PC-3 (cell line): Measurements from ENCODE around the gene GAS7. TPM values are rescaled to one million over a fixed set of nuclear protein-coding genes. Genes with fewer than 3 reads are reported as not detected.

Experiments
- ATAC-seq: fragments of 200-7000 bp; cut with Tn5 transposase; 2 replicates; pipeline ENCODE4 v1.9.1; 2020; ENCODE audit warnings: mild to moderate bottlenecking, moderate library complexity
- BruUV-seq: library from RNA; stranded (reverse); fragments of 400-500 nt; replicated peaks from 2 replicates; lab custom pipeline; 2021; lab: Mats Ljungman, UMichigan
- CTCF ChIA-PET: fragments of 300-600 bp; sonication (Branson Sonifier 250); formaldehyde crosslinking; loops from one replicate; lab custom pipeline; 2022; ENCODE audit warnings: antibody characterized with exemption; lab: Charles Lee
- POLR2A ChIA-PET: fragments of 300-600 bp; sonication (Branson Sonifier 250); formaldehyde crosslinking; loops from one replicate; lab custom pipeline; 2022; ENCODE audit warnings: antibody characterized with exemption; ENCODE audit not compliant: unreplicated experiment; lab: Charles Lee
- DNase-seq: peaks from one replicate; pipeline ENCODE4 v3.0.0-alpha.2; 2015
- H2AFZ ChIP-seq: fragments of 300-600 bp; sonication (generic); 2 replicates; pipeline ENCODE4 v1.6.0; 2016; ENCODE audit warnings: antibody characterized with exemption, low read length
- H3F3A ChIP-seq: fragments of 300-600 bp; sonication (generic); one replicate; pipeline ENCODE4 v1.6.0; 2017; ENCODE audit warnings: antibody characterized with exemption, low read length, control low read depth, mild to moderate bottlenecking; ENCODE audit not compliant: unreplicated experiment
- H3K27ac ChIP-seq: fragments of 300-600 bp; sonication (generic); 2 replicates; pipeline ENCODE4 v1.5.1; 2016; ENCODE audit warnings: mild to moderate bottlenecking, low read length
- H3K27me3 ChIP-seq: fragments of 300-600 bp; sonication (generic); 2 replicates; pipeline ENCODE4 v1.6.1; 2016; ENCODE audit warnings: low read length, mixed read lengths
- H3K36me3 ChIP-seq: fragments of 300-600 bp; sonication (generic); 2 replicates; pipeline ENCODE4 v1.6.1; 2016; ENCODE audit warnings: low read depth, mixed run types, low read length, mixed read lengths
- H3K4me1 ChIP-seq: fragments of 300-600 bp; sonication (generic); 2 replicates; pipeline ENCODE4 v1.5.1; 2016; ENCODE audit warnings: low read length; ENCODE audit not compliant: insufficient read depth
- H3K4me2 ChIP-seq: fragments of 300-600 bp; sonication (generic); 2 replicates; pipeline ENCODE4 v1.6.0; 2016; ENCODE audit warnings: low read length
- H3K4me3 ChIP-seq: fragments of 300-600 bp; sonication (generic); 2 replicates; pipeline ENCODE4 v1.5.1; 2016; ENCODE audit warnings: mild to moderate bottlenecking, low read length, mixed read lengths
- H3K79me2 ChIP-seq: fragments of 300-600 bp; sonication (generic); 2 replicates; pipeline ENCODE4 v1.6.1; 2017; ENCODE audit warnings: low read length, mixed read lengths
- H3K9ac ChIP-seq: fragments of 300-600 bp; sonication (generic); 2 replicates; pipeline ENCODE4 v1.6.0; 2016; ENCODE audit warnings: mild to moderate bottlenecking, low read length
- H3K9me2 ChIP-seq: fragments of 300-600 bp; sonication (generic); replicated peaks from 2 replicates; pipeline ENCODE4 v1.6.1; 2016; ENCODE audit warnings: mixed run types, low read length, mixed read lengths
- H3K9me3 ChIP-seq: fragments of 300-600 bp; sonication (generic); 2 replicates; pipeline ENCODE4 v1.6.1; 2016; ENCODE audit warnings: low read length, mixed read lengths
- H4K20me1 ChIP-seq: fragments of 300-600 bp; sonication (generic); 2 replicates; pipeline ENCODE4 v1.6.1; 2016; ENCODE audit warnings: low read length, mixed read lengths
- EZH2 ChIP-seq: fragments of 300-600 bp; sonication (generic); IDR thresholded peaks from one replicate; pipeline ENCODE4 v1.6.1; 2017; ENCODE audit warnings: antibody characterized with exemption, mild to moderate bottlenecking, low read length; ENCODE audit not compliant: unreplicated experiment
- EZH2phosphoT487 ChIP-seq: fragments of 300-600 bp; sonication (generic); IDR thresholded peaks from 2 replicates; pipeline ENCODE4 v1.6.1; 2018; ENCODE audit warnings: mild to moderate bottlenecking, antibody characterized with exemption, low read length, borderline replicate concordance
- intact Hi-C: fragments of 100-400 bp; cut with micrococcal nuclease; formaldehyde crosslinking; loops from 2 replicates; pipeline ENCODE4 v1.9.0; 2023
- total RNA-seq: library from RNA; depleted of rRNA; stranded (reverse); fragments of >200 nt; gene quantifications from 2 replicates; pipeline ENCODE4 v1.2.3, GENCODE V29; 2014
- TF ChIP-seq, protein P1 (sequence below): fragments of 300-600 bp; sonication (generic); conservative IDR thresholded peaks from 2 replicates; pipeline ENCODE4 v1.5.1; 2017; ENCODE audit warnings: antibody characterized with exemption, low read depth, mild to moderate bottlenecking, low read length

GAS7 gene
- total RNA-seq, 1 experiment from 2014 or later, result not detected

DNA sequence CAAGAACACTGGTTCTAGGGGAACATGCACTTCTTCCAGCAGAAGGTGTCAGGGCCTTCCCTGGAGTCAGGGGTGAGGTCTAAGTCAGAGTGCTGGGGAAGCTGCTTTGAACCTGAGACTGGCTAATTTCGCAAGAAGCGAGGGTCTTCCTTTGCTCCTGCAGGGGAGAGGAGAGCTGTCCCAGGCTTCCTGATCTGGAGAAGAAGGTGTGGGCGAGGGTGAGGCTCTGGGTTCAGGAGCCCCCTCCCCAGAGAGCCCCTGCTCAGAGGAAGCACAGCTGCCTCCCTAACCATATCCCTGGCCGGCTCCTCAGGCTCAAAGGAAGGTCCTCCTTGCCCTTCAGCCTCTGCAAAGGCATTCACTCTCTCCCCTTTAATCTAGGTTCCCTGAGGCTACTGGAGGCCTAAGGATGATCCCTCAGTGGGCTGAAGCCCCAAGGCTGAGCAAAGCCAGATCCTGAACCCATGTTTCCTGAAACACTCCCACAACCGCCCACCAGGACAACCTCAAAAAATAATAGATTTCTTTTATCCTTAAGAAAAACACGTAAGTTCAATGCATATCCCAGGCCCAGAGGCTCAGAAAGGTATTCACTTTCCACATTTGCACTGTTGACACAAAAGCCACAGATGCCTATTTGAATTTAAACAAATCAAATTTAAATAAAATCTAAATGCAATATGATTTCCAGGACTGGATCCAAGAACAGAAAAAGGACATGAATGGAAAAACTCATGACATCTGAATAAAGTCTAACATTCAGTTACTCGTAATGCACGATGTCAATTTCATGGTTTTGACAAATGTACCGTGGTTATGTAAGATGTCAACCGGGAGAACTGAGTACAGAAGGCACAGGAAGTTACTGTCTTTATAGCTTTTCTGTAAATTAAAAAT, 221.9 kb downstream of the GAS7 start:
- H3K27ac ChIP-seq, result no peak overlapping the region
- BruUV-seq, result no TSS peak
- TF ChIP-seq EZH2 (no peak), EZH2phosphoT487 (no peak)
- TF ChIP-seq, protein P1, sequence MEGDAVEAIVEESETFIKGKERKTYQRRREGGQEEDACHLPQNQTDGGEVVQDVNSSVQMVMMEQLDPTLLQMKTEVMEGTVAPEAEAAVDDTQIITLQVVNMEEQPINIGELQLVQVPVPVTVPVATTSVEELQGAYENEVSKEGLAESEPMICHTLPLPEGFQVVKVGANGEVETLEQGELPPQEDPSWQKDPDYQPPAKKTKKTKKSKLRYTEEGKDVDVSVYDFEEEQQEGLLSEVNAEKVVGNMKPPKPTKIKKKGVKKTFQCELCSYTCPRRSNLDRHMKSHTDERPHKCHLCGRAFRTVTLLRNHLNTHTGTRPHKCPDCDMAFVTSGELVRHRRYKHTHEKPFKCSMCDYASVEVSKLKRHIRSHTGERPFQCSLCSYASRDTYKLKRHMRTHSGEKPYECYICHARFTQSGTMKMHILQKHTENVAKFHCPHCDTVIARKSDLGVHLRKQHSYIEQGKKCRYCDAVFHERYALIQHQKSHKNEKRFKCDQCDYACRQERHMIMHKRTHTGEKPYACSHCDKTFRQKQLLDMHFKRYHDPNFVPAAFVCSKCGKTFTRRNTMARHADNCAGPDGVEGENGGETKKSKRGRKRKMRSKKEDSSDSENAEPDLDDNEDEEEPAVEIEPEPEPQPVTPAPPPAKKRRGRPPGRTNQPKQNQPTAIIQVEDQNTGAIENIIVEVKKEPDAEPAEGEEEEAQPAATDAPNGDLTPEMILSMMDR, result no peak
- DNase-seq (no peak), ATAC-seq (no peak)
- H3K4me1 ChIP-seq, result no peaks in the 10 kb centered on the region
- no peak overlapping the region for H3K9ac ChIP-seq
- H2AFZ ChIP-seq, result no peak overlapping the region
- no peaks in the 10 kb centered on the region for H4K20me1 ChIP-seq
- CTCF ChIA-PET, result no interaction called here
- intact Hi-C loops, result no loop called here
- no peaks in the 10 kb centered on the region for H3K9me2 ChIP-seq
- no peaks in the 10 kb centered on the region for H3K9me3 ChIP-seq
- no peaks in the 10 kb centered on the region for H3K36me3 ChIP-seq
- POLR2A ChIA-PET, result no interaction called here
- H3K4me3 ChIP-seq, result no peak overlapping the region
- no peak overlapping the region for H3K4me2 ChIP-seq
- peaks cover 43% of the 10 kb centered on the region for H3K27me3 ChIP-seq
- no peaks in the 10 kb centered on the region for H3F3A ChIP-seq
- no peaks in the 10 kb centered on the region for H3K79me2 ChIP-seq

DNA sequence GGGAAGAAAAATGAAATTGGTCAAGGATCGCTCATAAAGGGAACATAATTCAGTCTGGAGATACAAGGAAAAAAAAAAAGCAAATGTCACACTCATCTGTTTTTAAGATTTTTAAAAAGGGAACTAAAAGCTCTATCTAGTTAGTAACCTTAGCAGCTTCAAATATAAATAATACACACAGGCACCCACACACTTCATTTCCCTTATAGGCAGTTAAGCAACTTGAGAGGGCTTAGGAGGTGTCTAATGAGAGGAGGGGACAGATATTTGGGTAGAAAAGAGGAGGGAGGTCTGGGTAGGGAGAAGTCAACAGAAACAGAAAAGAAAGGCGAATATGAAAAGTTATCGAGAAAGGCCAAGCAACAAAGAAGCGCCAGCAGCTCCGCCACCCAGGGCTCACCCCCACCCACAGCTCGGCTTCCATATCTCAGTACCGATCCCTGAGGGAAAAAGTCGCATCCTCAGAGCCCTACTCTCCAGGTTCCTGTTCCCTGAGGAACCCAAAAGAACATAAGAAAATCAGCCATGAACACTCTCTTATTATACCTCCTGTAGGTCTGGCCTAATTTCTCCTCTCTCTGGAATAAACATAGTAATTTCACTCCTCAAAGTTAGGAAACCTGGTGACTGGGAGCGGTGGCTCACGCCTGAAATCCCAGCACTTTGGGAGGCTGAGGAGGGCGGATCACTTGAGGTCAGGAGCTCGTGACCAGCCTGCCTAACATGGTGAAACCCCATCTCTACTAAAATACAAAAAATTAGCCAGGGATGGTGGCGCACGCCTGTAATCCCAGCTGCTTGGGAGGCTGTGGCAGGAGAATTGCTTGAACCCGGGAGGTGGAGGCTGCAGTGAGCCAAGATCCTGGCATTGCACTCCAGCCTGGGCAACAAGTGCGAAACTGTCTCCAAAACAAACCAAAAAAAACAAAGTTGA, 223.7 kb downstream of the GAS7 start:
- ATAC-seq, result no peak
- H3K27ac ChIP-seq, result no peak overlapping the region
- no peaks in the 10 kb centered on the region for H3K9me3 ChIP-seq
- intact Hi-C loops, result no loop called here
- TF ChIP-seq, protein P1, result no peak
- TF ChIP-seq EZH2 (no peak), EZH2phosphoT487 (no peak)
- no peak overlapping the region for H3K4me3 ChIP-seq
- no TSS peak for BruUV-seq
- no peak overlapping the region for H2AFZ ChIP-seq
- no peak overlapping the region for H3K4me2 ChIP-seq
- H3K9me2 ChIP-seq, result no peaks in the 10 kb centered on the region
- H3F3A ChIP-seq, result no peaks in the 10 kb centered on the region
- no peak overlapping the region for H3K9ac ChIP-seq
- ChIA-PET CTCF (no interaction called here), POLR2A (no interaction called here)
- H3K27me3 ChIP-seq, result peaks cover 40% of the 10 kb centered on the region
- H3K4me1 ChIP-seq, result no peaks in the 10 kb centered on the region
- no peak for DNase-seq
- no peaks in the 10 kb centered on the region for H4K20me1 ChIP-seq
- no peaks in the 10 kb centered on the region for H3K36me3 ChIP-seq
- no peaks in the 10 kb centered on the region for H3K79me2 ChIP-seq
